GM19351 (cell line): Measurements from ENCODE around the gene RGL2.
"Not testable (repeated sequence)": the region's sequence is repeated elsewhere in the genome, so short reads cannot be mapped to it uniquely, and the experiment has no call there.

ENCODE experiments used
- ATAC-seq: cut with Tn5 transposase; IDR thresholded peaks from one replicate; pipeline ENCODE4 v1.9.1; 2021; ENCODE audit warnings: mild to moderate bottlenecking, moderate library complexity; ENCODE audit not compliant: unreplicated experiment

Gene RGL2

DNA sequence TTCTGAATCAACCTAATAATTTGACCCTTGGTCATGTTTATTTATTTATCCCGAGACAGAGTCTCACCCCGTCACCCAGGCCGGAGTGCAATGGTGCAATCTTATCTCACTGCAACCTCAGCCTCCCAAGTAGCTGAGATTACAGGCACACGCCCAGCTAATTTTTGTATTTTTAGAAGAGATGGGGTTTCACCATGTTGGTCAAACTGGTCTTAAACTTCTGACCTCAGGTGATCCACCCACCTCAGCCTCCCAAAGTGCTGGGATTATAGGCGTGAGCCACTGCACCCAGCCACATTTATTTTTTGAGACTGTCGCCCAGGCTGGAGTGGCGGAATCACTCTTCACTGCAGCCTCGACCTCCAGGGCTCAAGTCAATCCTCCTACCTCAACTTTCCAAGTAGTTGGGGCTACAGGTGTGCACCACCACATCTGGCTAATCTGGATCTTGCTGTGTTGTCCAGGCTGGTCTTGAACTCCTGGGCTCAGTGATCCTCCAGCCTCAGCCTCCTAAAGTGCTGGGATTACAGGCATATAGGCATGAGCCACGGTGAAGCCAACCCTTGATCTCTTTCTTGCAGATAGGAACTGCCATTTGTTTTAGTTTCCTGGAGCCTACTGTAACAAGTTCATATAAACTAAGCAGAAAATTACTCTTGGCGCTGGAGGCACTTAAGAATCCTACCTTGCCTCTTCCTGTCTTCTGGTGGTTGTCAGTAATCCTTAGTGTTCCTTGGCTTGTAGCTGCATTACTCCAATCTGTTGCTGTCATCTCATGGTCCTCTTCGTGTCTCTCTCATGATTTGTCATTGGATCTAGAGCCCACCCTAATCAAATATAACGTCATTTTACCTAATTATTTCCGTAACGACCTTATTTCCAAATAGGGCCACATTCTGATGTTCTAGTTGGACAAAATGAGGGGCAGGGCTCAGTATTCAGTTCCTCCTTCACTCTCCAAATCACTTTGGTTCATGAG lies 24.5 kb downstream of the RGL2 start:
- ATAC-seq = no peak

DNA sequence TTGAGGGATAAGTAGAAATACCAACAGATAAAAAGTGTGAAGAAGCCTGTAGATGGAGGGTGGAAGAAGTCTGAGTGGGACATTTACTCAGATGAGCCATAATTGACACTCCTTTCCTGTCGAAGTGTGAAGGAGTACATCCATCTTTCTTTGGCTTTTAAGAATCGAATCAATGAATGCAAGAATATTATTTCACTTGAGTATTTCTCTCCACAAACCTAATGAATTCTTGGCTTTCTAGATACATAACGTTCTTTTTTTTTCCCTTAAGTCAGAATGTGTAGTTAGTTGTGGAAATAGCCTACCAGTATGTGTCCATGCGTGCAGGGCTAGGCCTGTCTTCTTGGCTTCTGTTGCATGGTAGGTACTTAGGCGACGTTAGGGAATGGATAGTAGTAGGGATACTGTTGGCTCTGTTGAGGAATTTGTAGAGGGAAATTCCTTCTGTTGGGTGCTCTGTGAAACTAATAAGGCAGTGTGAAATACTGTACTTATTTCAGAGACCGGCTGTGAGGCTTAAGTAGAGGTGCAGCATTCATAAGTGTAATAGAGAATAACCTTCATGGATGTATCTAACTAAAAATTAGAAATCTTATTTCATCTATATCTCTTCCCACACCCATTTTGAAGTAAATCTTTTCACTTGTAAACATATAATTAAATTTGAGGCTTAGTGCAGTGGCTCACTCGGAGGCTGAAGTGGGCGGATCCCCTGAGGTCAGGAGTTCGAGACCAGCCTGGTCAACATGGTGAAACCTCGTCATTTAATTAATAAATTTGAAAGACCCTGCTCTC lies 25.4 kb downstream of the RGL2 start:
- no peak for ATAC-seq

DNA sequence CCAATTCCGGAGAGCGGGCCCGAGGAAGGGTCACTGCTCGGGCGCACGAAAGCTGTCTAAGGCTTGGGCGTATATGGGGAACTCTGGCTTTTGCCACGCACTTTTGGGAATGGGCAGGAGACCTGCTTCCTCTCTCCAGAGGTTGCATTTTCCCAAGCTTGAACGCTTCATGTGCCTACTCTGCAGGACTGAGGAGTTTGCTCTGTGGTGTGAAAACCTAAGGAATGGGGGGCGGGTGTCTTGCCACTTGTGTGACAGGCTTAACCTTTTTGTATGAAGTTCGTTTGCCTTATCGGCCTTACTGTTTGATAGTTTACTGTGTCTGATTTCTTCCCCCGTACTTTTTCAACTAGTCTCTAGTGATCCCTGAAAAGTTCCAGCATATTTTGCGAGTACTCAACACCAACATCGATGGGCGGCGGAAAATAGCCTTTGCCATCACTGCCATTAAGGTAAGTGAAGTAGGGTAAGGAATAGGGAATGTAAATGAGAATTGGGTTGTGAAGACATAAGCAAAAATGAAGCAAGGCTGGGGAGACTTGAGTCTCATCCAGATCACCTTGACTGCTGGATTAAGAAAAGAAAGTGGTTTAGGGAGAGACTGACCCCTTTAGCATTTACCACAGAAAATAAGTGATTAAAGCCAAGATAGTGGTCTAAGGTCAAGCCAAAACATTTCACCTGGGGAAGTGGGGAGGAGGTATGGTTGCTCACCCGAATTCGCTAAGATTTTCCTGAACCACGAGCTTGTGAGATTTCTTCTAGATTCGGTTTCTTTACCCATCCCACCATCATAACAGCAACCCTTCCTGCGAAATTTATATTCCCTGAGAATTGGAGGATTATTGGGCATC lies 26.2 kb downstream of the RGL2 start:
- peak; percentile 12 for ATAC-seq

DNA sequence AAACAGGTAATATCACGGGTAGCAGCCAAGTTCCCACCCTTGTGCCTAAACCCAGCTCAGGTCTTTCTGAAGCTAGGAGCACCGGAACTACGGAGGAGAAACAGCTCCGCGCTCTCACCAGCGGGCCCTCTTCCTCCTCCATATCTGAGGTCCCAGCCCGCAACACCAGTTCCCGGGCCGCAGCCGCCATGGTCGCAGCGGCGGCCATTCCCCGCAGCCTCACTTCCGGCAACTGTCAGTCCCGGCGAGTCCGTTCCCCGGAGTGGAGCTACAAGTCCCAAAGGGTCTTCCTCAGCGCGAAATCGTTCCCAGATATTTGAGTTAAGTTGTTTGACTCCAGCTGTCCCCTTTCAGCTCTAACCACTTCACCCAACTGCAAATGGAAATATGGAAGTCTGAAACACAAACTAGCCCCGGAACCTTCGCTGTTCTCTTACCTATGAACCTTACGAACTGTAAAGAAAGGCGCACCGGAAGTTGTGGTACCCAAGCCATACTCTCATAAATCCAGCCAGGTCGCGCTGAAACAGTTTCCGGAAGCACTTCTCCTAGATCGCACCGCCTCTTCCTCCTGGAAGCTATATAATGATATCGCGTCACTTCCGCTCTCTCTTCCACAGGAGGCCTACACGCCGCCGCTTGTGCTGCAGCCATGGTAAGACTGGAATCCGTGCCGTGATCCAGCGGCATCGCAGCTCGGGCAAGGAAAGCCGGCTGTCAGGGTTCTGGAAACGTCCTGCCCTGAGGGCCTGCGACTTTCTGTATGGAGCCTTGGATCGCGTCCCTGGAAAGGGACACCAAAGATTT lies 27.1 kb downstream of the RGL2 start, which contains the start of the genes RPS18 and VPS52:
Gene RPS18, plus strand, starts transcription at position 608 of the 807 bp plus-strand sequence. Its CDS starts 45 bp downstream, at position 653.
Gene VPS52, minus strand, starts transcription at position 409 of the 807 bp plus-strand sequence. Its CDS starts 201 bp downstream, at position 208.
- ATAC-seq = peak; percentile 69

DNA sequence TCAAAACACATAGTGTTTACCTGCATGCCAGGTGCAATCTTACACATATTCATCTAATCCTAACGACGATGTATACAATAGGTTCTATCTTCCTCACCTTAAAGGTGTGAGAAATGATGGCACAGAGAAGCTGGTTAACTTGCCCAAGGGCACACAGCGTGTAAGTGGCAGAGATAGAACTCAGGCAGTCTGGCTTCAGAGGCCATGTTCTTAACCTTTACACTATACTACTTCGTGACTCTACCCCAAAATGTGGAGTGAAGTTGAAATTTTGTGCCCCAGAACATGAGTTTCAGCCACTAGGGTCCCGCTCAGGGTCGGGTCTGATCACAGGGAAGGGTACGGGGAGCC lies 27.6 kb downstream of the RGL2 start:
- peak; percentile 16 for ATAC-seq

DNA sequence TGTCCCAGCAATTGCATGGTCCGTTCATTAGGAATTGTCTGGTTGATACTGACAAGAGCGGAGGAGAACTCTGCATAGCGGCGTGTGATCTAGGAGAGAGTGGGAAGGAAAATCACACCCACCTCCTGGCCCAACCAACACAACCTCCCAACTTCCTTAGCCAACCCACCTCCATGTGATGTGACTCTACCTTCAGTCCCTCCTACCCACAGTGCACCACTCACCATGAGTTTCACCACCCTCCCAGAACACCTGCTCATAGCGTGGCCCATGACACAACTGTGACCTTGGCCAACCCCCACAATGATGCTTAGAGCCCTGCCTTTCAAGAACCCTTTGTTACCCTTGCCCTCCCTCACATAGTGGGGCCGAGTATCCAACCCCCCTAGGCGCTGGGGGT lies 34.7 kb downstream of the RGL2 start:
- ATAC-seq = no peak

DNA sequence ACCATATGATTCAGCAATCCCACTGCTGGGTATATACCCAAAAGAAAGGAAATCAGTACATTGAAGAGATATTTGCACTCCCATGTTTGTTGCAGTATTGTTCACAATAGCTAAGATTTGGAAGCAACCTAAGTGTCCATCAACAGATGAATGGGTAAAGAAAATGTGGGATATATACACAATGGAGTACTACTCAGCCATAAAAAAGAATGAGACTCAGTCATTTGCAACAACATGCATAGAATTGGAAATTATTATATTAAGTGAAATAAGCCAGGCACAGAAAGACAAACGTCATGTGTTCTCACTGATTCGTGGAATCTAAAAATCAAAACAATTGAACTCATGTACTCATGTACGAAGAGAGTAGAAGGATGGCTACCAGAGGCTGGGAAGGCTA lies 36.3 kb downstream of the RGL2 start:
- not testable (repeated sequence) for ATAC-seq

DNA sequence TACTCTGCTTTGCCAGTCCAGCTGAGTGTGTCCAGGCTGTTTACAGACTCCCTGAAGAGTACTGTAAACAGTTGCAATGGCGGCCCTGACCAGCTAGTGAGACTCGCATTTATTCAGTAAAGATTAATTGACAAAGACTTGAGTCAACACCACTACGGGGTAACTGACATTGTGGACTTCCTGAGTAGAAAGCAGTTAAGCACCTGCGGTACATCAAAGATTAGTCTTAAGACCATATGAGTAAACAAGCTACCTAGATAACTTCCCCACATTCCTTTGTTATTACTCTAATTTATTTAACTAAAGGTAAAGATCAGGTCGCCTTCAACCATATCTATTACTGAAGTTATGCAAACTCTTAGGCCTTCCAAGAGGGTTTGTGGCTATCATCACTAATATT lies 39.7 kb downstream of the RGL2 start:
- ATAC-seq = no peak

DNA sequence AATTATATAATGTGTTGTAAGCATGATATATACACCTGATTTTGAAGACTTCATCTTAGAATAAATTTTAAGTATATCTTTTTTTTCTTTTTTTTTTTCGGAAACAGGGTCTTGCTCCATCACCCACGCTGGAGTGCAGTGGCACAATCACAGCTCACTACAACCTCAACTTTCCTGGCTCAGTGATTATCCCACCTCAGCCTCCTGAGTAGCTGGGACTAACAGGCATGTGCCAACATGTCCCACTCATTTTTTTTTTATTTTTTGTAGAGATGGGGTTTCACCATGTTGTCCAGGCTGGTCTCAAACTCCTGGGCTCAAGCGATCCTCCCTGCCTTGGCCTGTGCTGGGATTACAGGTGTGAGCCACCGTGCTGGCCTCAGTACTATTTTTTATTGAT lies 44.2 kb downstream of the RGL2 start:
- no peak for ATAC-seq

DNA sequence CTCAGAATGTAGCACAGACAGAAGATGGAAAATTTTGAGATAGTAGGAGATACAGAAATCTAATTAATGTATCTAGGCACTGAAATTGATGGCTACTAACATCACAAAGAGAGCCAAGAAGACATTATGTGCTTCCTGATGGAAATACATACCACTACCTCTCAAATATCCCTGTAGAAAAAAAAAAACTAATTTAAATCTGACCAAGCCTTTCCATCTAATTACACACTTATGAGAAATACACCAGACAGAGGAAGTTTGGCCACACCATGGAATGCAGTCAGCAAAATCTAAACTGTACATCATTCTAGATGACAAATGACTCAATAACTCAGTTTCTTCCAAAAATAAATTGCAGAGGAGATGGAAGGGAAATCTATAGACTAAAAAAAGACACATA lies 46.0 kb downstream of the RGL2 start:
- ATAC-seq = no peak

DNA sequence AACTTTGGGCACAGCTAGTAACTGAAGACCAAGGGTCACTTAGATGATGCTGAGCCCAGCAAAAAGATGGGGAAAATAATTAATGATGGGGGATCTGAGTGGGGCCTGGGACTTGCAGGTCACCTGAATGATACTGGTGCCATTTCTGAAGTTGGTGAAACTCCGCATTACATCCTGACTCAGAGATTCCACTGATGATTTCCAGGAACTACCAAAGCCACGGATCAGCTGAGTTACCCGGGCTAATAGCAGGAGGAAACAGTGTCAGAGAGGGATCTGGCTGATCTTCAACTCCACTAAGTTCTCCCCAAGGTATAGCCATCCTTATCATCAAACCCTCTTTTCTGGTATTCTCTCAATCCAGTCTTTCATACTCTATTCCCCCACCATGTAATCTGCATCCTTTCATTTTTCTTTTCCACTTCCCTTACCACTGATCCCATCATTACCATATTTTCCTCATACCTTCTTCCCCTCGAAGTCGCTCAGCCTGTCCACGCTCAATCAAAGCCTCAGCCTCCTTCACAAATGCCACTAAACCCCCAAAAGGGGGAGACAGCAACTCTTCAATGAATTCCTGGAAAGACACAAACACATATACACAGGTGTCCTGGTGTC lies 47.2 kb downstream of the RGL2 start:
- ATAC-seq = no peak

DNA sequence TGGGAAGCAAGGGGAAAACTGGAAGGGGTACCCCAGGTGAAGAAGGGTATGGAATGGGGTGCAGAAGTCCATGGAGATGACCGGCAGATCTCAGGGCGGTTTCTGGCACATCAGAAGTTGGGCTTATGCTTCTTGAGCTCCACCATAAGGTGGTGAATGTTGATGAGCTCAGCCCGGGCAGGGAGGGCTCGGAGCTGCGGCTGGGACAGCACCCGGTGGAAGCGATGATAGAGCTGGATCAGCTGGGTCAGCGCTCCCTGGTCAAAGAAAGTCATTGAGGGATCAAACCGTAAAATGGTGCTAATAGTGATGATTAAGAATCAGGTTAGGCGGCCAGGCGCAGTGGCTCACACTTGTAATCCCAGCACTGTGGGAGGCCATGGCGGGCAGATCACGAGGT lies 48.0 kb downstream of the RGL2 start:
- ATAC-seq = no peak

DNA sequence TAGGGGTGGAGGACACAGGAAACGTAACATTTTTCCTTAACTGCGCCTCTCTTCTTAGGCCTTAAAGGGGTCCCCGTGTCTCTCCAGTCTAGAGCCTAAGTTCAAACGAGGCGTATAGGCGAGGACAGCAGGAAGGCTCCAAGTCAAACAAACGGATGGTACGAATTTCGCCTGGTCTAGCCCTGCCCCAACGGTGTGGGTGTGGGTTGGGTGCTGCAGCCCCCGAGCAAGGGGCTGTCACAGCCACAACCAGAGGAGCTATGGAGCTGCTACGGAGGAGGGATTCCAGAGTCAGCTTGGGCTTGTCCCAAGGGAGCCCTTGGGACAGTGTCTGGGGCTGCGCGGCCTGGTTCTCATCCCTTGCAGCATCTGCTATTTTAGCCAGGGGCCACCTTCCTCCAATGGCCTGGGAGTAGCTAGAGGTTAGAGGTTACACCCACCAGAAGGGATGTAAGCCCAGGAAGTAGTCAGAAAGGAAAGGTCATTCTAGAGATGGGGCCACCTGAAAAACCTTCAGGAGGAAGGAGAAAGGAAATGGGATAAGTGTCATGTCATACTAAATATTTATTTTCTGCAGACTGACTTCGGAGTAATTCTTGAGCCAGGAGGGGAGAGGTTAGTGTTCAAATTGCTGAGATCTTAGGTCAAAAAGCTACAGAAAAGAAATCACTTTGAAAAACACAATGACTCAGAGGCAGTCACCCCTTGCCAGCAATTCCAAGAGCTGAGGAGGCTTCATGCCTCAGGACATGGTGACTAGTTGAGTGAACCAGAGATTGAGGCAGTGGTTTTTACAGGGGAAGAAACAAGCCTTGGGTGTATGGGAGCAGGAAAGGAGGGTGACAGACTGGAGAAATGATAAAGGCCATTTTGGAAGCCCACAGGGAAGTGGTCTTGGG lies 48.8 kb downstream of the RGL2 start:
- no peak for ATAC-seq

DNA sequence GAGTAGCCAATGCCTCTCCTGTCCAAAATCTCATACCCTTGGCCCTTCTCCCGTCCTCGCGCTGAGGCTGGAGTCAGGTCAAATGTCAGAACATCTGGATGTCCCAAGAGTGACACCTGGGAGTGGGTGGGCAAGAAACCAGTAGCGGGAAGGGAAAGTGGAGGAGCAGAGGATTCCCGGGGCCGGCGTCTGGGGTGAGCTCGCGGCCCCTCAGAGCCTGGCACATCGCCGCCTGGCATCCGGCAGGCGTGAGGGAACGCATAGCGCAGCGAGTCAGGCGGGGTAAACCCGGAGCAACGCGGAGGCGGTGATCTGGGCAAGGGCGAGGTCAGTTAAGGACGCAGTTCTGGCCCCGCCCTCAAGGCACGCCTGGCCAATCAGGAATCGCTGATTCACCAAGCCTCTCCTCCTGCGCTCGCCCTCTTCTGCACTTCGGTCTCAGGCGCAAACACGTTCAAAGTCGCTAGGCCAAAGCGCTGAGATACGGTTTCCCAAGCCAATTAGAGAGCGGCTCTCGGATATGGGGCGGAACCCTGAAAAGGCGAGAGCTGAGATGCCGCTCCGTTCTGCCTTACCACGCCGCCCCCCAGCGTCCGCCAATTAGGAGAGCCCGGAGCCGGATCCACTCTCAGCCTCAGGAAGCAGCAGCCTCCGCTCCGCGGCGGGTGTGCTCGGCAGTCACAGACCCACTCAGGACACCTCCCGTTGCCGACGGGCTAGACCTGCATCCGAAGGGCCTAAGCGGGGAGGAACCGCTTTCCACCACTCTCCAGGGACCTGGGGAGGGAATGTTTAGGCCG lies 49.6 kb downstream of the RGL2 start:
- ATAC-seq = peak; percentile 88

DNA sequence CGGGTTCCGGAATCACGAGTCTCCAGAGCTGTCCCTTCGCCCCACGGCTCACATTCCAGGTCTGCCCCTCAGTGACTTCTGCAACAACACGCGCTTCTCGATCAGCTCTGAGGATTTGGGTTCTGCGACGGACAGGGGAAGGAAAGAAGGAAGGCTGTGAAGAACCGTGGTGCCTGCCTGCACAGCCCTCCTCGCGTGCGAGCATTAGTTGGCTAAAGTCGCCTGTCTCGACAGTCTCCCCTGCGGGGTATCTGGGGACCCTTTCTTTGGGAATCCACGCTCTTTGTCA lies 50.2 kb downstream of the RGL2 start:
- ATAC-seq = no peak

DNA sequence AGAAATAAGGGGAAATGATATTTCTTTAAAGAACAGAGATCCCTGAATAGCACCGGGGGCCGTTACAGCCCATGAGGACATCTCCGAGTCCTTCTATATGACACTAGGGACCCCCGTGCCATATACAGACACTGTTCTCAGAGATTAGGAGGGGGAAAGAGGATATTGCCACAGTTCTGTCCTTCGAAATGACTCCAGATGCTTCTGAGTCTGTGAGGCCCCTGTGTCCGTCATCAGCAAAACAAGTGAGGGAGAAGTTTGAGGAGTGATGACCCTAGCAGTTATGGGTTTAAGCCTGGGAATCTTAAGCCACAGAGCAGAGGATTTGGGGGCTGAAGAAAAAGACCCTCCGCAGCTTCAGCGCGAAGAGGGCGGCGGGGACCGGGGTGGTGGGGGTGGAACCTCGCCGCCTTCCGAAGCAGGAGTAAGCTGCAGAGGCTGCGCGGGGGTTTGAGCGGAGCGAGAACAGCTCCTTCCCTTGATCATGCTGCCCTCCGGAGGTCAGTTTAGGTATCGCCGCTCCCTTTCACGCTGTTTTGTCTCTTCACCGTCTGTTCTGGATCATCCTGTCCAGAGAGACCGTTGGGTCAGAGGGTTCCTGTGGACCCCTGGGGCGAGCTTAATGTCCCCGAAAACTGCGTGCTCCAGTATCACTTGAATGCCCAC lies 50.6 kb downstream of the RGL2 start:
- ATAC-seq = no peak

DNA sequence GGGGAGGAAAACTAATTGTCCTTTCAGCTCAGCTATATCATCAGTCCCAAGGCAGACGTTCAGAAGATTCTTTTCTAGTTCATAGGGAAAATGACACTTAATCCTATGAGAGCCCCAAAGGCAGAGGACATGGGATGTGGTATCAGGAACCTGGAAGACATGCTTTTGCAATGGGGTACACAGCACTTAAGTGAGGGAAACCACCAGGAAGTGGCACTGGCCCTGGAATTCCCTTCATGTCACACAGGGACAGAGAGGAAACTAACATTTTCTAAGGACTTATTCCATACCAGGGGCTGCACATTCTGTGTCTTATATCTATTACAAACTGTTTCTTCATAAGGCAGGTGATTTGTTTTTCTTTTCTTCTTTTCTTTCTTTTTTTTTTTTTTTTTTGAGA lies 55.3 kb downstream of the RGL2 start:
- ATAC-seq = no peak
